ENCODE data around the gene IFT172.

GRCh38 chr2:27531983-27532382 is 42.4 kb upstream of the IFT172 start:
- TF ChIP-seq CTCF (IDR thresholded peaks at IDR 0.05; ENCODE audit: insufficient read depth, low read length, poor library complexity, severe bottlenecking) = no peak
- TF ChIP-seq EZH2phosphoT487 (conservative IDR thresholded peaks at IDR 0.05; ENCODE audit: low read length) = no peak

All from SU-DHL-6 (cell line).